ENCODE results near the gene NOS1AP. TPM values are rescaled to one million over a fixed set of nuclear protein-coding genes. Genes with fewer than 3 reads are reported as not detected.

The NOS1AP gene
- total RNA-seq, 1 experiment from 2014 or later: 14.7 TPM

- H3K4me3 Mint-ChIP-seq: no peak overlapping the region
- peaks cover 72% of the 10 kb centered on the region for H3K4me1 Mint-ChIP-seq
- TF ChIP-seq ZBTB21 (CRISPR knock-in tag; IDR thresholded peaks at IDR 0.05; ENCODE audit: borderline replicate concordance): no peak
- H3K27ac Mint-ChIP-seq: peak overlapping the region; percentile 4; the same call in 1 of the 2 replicates
- no peaks in the 10 kb centered on the region for H3K36me3 Mint-ChIP-seq
- CTCF ChIA-PET: interaction anchor here (0.6 to 0.9 kb wide), 3 partner anchors 30 to 180 kb away, joined by 3 to 5 read pairs (median 3); no protein-coding TSS in a partner anchor
- no peaks in the 10 kb centered on the region; the same call in 1 of the 2 replicates for H3K27me3 Mint-ChIP-seq (ENCODE audit: low read depth)
- H3K9me3 Mint-ChIP-seq: no peaks in the 10 kb centered on the region
- POLR2A ChIA-PET: no interaction called here
- DNase-seq (ENCODE audit: low spot score): no peak
- no peak for ATAC-seq
Observed at GRCh38 chr1:162177126-162177525, 107.6 kb downstream of the NOS1AP start.

GRCh38 chr1:162178432-162178831 is 108.9 kb downstream of the NOS1AP start:
- TF ChIP-seq PRRX2 (CRISPR knock-in tag; IDR thresholded peaks at IDR 0.05): no peak
- TF ChIP-seq FOXP4 (CRISPR knock-in tag; IDR thresholded peaks at IDR 0.05): no peak
- no peak for TF ChIP-seq ESRRA (CRISPR knock-in tag; IDR thresholded peaks at IDR 0.05; ENCODE audit: borderline replicate concordance)
- TF ChIP-seq MYBL2 (CRISPR knock-in tag; IDR thresholded peaks at IDR 0.05): no peak
- TF ChIP-seq SOX15 (CRISPR knock-in tag; IDR thresholded peaks at IDR 0.05): no peak
- TF ChIP-seq NFYB (CRISPR knock-in tag; conservative IDR thresholded peaks at IDR 0.05; ENCODE audit: low read depth): no peak
- TF ChIP-seq ZNF416 (CRISPR knock-in tag; IDR thresholded peaks at IDR 0.05): no peak
- TF ChIP-seq USF2 (CRISPR knock-in tag; IDR thresholded peaks at IDR 0.05): no peak
- no peak for TF ChIP-seq ZNF532 (CRISPR knock-in tag; IDR thresholded peaks at IDR 0.05; ENCODE audit: borderline replicate concordance)
- no peak for TF ChIP-seq GABPB1 (CRISPR knock-in tag; IDR thresholded peaks at IDR 0.05)
- no peak for TF ChIP-seq SP1 (CRISPR knock-in tag; conservative IDR thresholded peaks at IDR 0.05)
- TF ChIP-seq ZMAT4 (CRISPR knock-in tag; IDR thresholded peaks at IDR 0.05): no peak
- TF ChIP-seq SMAD3 (CRISPR knock-in tag; IDR thresholded peaks at IDR 0.05; ENCODE audit: borderline replicate concordance): no peak
- no peak for TF ChIP-seq MXD4 (CRISPR knock-in tag; IDR thresholded peaks at IDR 0.05; ENCODE audit: borderline replicate concordance)
- no peak for TF ChIP-seq USF1 (CRISPR knock-in tag; IDR thresholded peaks at IDR 0.05)
- TF ChIP-seq STAT6 (CRISPR knock-in tag; conservative IDR thresholded peaks at IDR 0.05; ENCODE audit: low read depth): no peak
- TF ChIP-seq EMX1 (CRISPR knock-in tag; IDR thresholded peaks at IDR 0.05): no peak
- no peak for TF ChIP-seq NR1H2 (CRISPR knock-in tag; IDR thresholded peaks at IDR 0.05)
- TF ChIP-seq MLX (CRISPR knock-in tag; IDR thresholded peaks at IDR 0.05): no peak
- TF ChIP-seq ETV6 (CRISPR knock-in tag; IDR thresholded peaks at IDR 0.05): no peak
- Mint-ChIP-seq H3K36me3 (0 out of 2 replicates have a peak, but pooled peaks cover 3% of the 10 kb centered on the region), H3K27ac (no peak overlapping the region), H3K4me1 (peaks cover 60% of the 10 kb centered on the region), H3K9me3 (no peaks in the 10 kb centered on the region), H3K4me3 (no peak overlapping the region), H3K27me3 (ENCODE audit: low read depth) (no peaks in the 10 kb centered on the region; the same call in 1 of the 2 replicates)
- ChIA-PET POLR2A (no interaction called here), CTCF (no interaction called here)
- DNase-seq (ENCODE audit: low spot score) (no peak), ATAC-seq (no peak)

Measured in WTC11 (cell line).